GM21360 (cell line): ENCODE results near the gene ATP1A1.

Experiments
- ATAC-seq: cut with Tn5 transposase; IDR thresholded peaks from one replicate; pipeline ENCODE4 v1.9.1; 2021; ENCODE audit warnings: mild to moderate bottlenecking, moderate library complexity; ENCODE audit not compliant: unreplicated experiment

The ATP1A1 gene

DNA sequence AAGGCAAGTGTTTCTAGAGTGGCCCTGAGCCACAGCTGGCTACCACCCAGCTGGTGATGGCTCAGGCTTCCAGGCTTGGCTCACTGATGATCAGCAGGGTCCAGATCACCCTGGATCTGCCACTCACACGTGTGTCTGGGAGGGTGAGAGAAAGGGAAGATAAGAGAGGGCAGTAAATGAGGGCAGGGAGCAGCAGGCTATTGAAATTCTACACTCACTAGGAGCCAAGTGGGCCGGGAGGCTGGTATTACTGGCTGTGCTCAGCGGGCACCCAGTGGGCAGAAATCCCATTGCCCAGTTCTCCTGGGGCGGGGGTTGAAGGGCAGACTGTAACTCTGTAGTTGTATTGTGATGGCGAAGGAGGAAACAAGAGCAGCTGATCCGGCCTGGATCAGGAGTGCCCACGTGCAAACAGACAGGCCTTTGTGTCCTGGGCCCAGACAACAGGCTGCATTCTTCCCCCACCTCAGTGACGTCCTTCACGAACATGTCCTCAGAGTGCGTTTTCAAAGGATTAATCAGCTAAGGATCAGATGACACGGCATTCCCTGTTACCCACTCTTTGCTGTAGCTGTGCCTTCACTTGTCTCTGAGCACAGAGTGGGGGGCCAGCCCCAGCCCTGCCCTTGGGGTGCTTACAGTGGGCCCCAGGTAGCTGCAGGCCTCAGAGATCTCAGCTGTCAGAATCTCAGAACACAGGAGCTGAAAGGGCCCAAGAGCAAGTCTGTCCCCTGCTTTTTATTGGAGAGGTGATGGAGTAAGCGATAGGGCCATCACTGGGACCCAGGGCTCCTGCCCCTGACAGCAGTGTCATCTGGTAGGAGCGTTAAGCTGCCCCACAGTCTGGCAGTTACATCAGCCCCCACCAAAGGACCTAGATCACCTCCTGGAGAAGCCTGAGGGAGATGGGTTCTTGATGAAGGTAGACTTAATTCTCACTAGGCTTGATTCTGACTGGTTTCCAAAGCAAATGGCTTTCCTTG is 60.5 kb downstream of the ATP1A1 start:
- ATAC-seq = no peak

DNA sequence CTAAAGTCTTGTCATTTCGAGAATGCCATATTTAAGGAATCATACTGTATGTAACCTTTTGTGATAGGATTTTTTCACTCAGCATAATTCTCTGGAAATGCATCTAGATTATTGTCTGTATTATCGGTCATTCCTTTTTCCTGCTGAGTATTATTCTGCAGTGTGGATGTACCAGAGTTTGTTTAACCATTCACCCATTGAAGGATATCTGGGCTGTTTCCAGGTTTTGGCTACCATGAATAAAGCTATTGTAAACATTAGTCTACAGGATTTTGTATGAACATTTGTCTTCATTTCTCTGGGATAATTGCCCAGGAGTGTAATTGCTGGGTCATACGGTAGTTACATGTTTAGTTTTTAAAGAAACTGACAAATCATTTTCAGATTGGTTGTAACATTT is 61.8 kb downstream of the ATP1A1 start:
- no peak for ATAC-seq

GRCh38 chr1:116435806-116436610 is 63.0 kb downstream of the ATP1A1 start:
- no peak for ATAC-seq

- ATAC-seq = no peak
These were observed 63.5 kb downstream of the ATP1A1 start for GRCh38 chr1:116436611-116436970.

DNA sequence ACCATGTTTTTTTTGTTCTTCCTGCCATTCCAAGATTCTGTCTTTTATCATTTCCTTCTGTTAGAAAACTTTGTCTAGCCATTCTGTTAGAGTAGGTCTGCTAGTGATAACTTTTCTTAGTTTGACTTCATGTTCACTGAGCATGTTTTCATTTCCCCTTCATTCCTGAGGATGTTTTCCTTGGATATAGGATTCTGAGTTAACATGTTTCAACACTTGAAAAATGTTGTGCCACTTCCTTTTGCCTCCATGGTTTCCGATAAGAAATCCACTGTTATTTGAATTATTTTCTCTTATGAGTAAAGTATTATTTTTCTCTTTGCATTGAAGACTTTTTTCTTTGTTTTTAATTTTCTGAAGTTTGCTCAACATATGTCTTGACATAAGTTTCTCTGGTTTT is 66.7 kb downstream of the ATP1A1 start:
- ATAC-seq = no peak

DNA sequence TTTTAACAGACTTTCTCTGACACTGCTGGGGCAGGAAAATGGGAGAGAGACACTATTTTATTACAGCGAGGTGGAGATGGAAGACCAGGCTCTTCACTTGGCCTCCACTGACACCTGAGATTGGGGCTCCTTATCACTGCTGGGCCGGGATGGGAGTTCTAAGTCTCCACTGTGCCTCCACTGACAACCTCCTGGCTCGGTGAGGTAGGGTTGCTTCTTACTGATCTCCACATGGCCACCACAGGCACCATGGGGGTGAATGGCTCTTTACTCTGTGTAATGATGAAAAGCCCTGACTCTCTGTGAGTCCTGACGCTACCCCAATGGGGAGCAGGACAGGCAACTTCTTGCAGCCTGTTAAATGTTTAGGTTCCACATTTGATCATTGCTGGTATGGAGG is 67.7 kb downstream of the ATP1A1 start:
- no peak for ATAC-seq

DNA sequence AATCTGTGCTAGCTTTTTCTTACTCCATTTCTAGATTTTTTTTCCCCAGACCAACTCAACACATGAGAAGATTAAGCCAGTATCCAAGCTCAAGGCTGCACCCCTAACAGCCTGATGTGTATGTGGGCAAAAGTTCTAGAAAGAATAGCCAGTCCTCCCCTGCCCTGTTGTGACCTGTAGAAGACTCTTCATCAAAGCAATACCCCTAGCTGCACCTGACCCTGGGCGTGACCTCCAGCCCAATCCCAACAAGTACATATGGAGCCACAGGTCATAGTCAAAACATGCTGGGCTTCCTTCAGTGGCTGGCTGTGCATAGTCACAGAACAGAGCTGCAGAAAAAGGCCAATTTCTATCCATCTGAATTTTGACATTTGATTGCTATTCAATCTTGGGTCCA is 72.5 kb downstream of the ATP1A1 start:
- no peak for ATAC-seq

DNA sequence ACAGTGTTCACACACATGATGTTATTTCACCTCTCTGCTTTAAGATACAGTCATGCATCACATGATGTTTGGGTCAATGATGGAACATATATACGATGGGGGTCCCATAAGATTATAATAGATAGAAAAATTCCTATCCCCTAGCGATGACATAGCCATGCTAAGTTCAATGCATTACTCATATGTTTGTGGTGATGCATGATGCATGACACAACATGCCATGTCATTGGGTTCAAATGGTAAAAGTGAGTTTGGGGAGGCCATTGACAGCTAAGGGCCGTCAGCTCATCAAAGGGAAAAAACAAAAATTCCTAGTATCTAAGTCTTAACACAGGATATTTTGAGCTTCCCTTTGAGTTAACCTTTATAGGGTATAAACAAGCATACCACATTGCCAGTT is 73.6 kb downstream of the ATP1A1 start:
- no peak for ATAC-seq

GRCh38 chr1:116448785-116449385 is 75.8 kb downstream of the ATP1A1 start:
- ATAC-seq = no peak

GRCh38 chr1:116449578-116449977 is 76.5 kb downstream of the ATP1A1 start:
- no peak for ATAC-seq

- ATAC-seq = no peak
These were observed 78.7 kb downstream of the ATP1A1 start for GRCh38 chr1:116451702-116452101.

DNA sequence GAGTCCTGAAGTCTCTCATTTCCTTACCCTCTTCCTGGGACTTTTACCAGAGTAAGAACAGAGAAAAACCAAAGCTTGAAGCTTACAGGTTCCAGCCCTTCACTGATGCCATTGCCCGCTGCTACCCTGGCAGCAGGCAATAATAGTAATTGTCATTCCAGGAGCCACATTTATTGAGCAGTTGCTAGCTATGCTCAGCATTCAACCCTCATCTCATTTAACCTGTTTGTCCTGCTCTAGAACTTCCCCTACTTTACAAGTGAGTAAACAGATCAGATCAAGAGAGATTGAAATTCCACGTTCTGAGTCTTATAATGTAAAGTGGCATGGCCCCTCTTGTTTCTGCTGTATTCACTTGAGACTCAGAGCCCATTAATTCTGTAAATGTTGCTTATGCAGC is 80.4 kb downstream of the ATP1A1 start:
- ATAC-seq = no peak

DNA sequence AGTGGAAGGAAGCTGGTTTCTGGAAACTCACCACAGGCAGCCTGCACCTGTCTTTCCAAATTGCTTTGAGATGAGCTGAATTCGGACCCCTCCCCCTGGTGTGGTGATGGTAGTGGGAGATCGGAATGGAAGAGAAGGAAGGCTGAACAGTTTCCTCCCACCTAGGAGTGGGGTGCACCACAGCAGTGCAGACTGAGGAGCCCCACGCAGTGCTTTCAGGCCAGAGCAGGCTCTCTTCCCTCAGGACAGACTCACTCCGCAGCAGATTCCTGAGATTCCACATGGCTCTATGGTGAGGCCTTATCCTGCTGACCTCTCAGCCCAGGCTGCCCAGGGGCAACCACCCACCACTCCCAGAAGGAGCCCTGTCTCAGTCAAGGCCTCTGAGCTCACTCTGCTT is 80.9 kb downstream of the ATP1A1 start:
- ATAC-seq = no peak
